Naive thymus-derived CD4-positive, alpha-beta T cell (primary cell): ENCODE data around the gene CAPN5. TPM values are rescaled to one million over a fixed set of nuclear protein-coding genes. Genes with fewer than 3 reads are reported as not detected.

Experiments
- polyA plus RNA-seq, 2 donors: library from polyadenylated mRNA; unstranded; fragments of 300-500 nt; fragmentation: Illumina TruSeq; gene quantifications; one replicate each; pipeline ENCODE4 v1.2.3, GENCODE V29; 2021
- total RNA-seq, 6 experiments: library from RNA in 5 of 6; stranded (reverse) in 5 of 6; gene quantifications; 1 replicate in 5 of 6; 2 replicates in 1 of 6; pipeline ENCODE4 v1.2.3 and lab custom pipeline; 2021 to 2026

Gene CAPN5
- total and polyA plus RNA-seq, 7 experiments from 2014 or later: 0.94 to 5.8 (median 5.6) TPM

Other genes with a start within 250 kb of the CAPN5 start
- gene ACER3, start 206.1 kb upstream of the CAPN5 start, total RNA-seq: 10 to 100 TPM in 2 of 5 experiments, 1 to 10 TPM in 3; 4.7 to 15.2 (median 9.0) TPM
- 1 to 10 TPM; 6.0 to 9.7 TPM for gene ACER3, start 206.1 kb upstream of the CAPN5 start, polyA plus RNA-seq
- gene B3GNT6, start 32.6 kb upstream of the CAPN5 start, total RNA-seq: not detected
- gene B3GNT6, start 32.6 kb upstream of the CAPN5 start, polyA plus RNA-seq: not detected
- gene OMP, start 35.9 kb downstream of the CAPN5 start, total RNA-seq: 1 to 10 TPM in 1 of 5 experiments, not detected in 4; 1.1 TPM
- gene OMP, start 35.9 kb downstream of the CAPN5 start, polyA plus RNA-seq: not detected
- gene MYO7A, start 61.3 kb downstream of the CAPN5 start, total RNA-seq: 1 to 10 TPM in 1 of 5 experiments, under 1 TPM in 4; 0.07 to 2.5 (median 0.27) TPM
- gene MYO7A, start 61.3 kb downstream of the CAPN5 start, polyA plus RNA-seq: not detected
- gene GDPD4, start 234.7 kb downstream of the CAPN5 start, total RNA-seq: not detected
- not detected for gene GDPD4, start 234.7 kb downstream of the CAPN5 start, polyA plus RNA-seq